ENCODE results near the gene PSKH1. TPM values are rescaled to one million over a fixed set of nuclear protein-coding genes. Genes with fewer than 3 reads are reported as not detected.

Gene PSKH1
- total and polyA plus RNA-seq, 10 of the 15 experiments (the other 5 are each of a cell fraction or from before 2014, with no cell fraction given) = 0.63 to 20.4 (median 7.8) TPM

DNA sequence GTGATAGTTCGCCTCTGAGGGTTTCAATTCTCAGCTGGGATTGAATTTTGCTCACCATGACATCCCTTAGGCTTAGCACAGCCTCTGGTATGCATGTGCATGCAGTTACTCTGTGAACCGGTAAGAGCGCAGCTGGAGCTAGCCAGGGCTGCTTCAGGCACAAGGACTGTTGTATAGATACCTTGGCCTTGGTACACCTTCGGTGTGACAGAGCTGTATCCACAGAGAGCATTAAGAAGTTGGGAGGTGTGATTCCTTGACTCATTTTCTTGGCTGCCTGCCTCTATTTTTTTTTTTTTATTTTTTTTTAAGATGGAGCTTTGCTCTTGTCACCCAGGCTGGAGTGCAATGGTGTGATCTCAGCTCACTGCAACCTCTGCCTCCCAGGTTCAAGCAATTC lies 48.6 kb upstream of the PSKH1 start:
- peak overlapping the region; percentile 96; the same call in 1 of the 2 replicates for H3K4me3 ChIP-seq
- in situ Hi-C loops (cut with MboI) = no loop called here
- intact Hi-C loops (cut with micrococcal nuclease; ENCODE audit: unreplicated experiment) = no loop called here
- H3K36me3 ChIP-seq (ENCODE audit: control insufficient read depth in 2 of 2, insufficient read depth in 2 of 2, low read length in 1 of 2) = peaks cover 0 to 4% of the 10 kb centered on the region in 2 experiments; a peak in 2 of 4 replicates
- POLR2A ChIA-PET = interaction anchor here (0.6 to 3.3 kb wide), 10 partner anchors 11 to 626 kb away, joined by 3 to 29 read pairs (median 4); partner anchors contain the start of genes GFOD2, PSMB10, RANBP10 and TSNAXIP1
- SMC1A ChIA-PET (ENCODE audit: uncharacterized antibody, unreplicated experiment) = interaction anchor here (0.6 to 1.9 kb wide), 8 partner anchors 8 to 331 kb away, joined by 3 to 5 read pairs (median 3); partner anchors contain the start of genes ACD, EDC4 and PSMB10
- TF ChIP-seq, protein P1, sequence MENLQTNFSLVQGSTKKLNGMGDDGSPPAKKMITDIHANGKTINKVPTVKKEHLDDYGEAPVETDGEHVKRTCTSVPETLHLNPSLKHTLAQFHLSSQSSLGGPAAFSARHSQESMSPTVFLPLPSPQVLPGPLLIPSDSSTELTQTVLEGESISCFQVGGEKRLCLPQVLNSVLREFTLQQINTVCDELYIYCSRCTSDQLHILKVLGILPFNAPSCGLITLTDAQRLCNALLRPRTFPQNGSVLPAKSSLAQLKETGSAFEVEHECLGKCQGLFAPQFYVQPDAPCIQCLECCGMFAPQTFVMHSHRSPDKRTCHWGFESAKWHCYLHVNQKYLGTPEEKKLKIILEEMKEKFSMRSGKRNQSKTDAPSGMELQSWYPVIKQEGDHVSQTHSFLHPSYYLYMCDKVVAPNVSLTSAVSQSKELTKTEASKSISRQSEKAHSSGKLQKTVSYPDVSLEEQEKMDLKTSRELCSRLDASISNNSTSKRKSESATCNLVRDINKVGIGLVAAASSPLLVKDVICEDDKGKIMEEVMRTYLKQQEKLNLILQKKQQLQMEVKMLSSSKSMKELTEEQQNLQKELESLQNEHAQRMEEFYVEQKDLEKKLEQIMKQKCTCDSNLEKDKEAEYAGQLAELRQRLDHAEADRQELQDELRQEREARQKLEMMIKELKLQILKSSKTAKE (IDR thresholded peaks at IDR 0.05; ENCODE audit: low read depth, poor library complexity, severe bottlenecking) = no peak
- TF ChIP-seq, protein P2, sequence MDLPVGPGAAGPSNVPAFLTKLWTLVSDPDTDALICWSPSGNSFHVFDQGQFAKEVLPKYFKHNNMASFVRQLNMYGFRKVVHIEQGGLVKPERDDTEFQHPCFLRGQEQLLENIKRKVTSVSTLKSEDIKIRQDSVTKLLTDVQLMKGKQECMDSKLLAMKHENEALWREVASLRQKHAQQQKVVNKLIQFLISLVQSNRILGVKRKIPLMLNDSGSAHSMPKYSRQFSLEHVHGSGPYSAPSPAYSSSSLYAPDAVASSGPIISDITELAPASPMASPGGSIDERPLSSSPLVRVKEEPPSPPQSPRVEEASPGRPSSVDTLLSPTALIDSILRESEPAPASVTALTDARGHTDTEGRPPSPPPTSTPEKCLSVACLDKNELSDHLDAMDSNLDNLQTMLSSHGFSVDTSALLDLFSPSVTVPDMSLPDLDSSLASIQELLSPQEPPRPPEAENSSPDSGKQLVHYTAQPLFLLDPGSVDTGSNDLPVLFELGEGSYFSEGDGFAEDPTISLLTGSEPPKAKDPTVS (IDR thresholded peaks at IDR 0.05; ENCODE audit: low read depth, low read length) = no peak
- TF ChIP-seq SMC3 (IDR thresholded peaks at IDR 0.05; ENCODE audit: borderline replicate concordance, low read length) = no peak
- TF ChIP-seq, protein P3, sequence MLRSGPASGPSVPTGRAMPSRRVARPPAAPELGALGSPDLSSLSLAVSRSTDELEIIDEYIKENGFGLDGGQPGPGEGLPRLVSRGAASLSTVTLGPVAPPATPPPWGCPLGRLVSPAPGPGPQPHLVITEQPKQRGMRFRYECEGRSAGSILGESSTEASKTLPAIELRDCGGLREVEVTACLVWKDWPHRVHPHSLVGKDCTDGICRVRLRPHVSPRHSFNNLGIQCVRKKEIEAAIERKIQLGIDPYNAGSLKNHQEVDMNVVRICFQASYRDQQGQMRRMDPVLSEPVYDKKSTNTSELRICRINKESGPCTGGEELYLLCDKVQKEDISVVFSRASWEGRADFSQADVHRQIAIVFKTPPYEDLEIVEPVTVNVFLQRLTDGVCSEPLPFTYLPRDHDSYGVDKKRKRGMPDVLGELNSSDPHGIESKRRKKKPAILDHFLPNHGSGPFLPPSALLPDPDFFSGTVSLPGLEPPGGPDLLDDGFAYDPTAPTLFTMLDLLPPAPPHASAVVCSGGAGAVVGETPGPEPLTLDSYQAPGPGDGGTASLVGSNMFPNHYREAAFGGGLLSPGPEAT (IDR thresholded peaks at IDR 0.05; ENCODE audit: low read depth) = no peak
- peak overlapping the region; percentile 32 for H3K9ac ChIP-seq (ENCODE audit: control insufficient read depth, insufficient read depth, low read length)
- no peaks in the 10 kb centered on the region for H3K27me3 ChIP-seq (replicated peaks in 1 of 2; ENCODE audit: control insufficient read depth in 2 of 2, insufficient read depth in 2 of 2, low read length in 1 of 2)
- peaks cover 29% of the 10 kb centered on the region for H3K4me1 ChIP-seq (ENCODE audit: control insufficient read depth, insufficient read depth, low read length)
- H4K20me1 ChIP-seq (ENCODE audit: control insufficient read depth, insufficient read depth) = no peaks in the 10 kb centered on the region
- CTCF ChIA-PET = interaction anchor here (0.5 to 2.8 kb wide), 14 partner anchors 9 to 324 kb away, joined by 3 to 24 read pairs (median 4); partner anchors contain the start of gene EDC4
- peaks cover 54% of the 10 kb centered on the region for H3K79me2 ChIP-seq (ENCODE audit: control insufficient read depth, insufficient read depth, low read length)
- WGBS (ENCODE audit: insufficient coverage, insufficient replicate concordance, low lambda C conversion rate, missing lambda C conversion rate) = 98% methylated on average over 4 of the region's 4 CpGs
- DNase-seq (ENCODE audit: low read depth, low spot score) (no peak), FAIRE-seq (no peak), ATAC-seq (no peak)
- H3K4me2 ChIP-seq (ENCODE audit: control insufficient read depth, insufficient read depth) = peak overlapping the region; percentile 93
- no peak overlapping the region for H2AFZ ChIP-seq (ENCODE audit: control insufficient read depth, low read depth, low read length)
- no peaks in the 10 kb centered on the region for H3K9me3 ChIP-seq (replicated peaks; ENCODE audit: control insufficient read depth, insufficient read depth, low read length)
- H3K27ac ChIP-seq (ENCODE audit: control insufficient read depth, insufficient read depth) = no peak overlapping the region
- no TSS peak for BruUV-seq (replicated peaks)
- RAD21 ChIA-PET (ENCODE audit: unreplicated experiment) = interaction anchor here (0.6 to 1.6 kb wide), 9 partner anchors 11 to 125 kb away, joined by 3 to 6 read pairs (median 3); partner anchors contain the start of genes EDC4 and GFOD2
